Smooth muscle cell (in vitro differentiated cells): Measurements from ENCODE around the gene WIPF3. TPM values are rescaled to one million over a fixed set of nuclear protein-coding genes. Genes with fewer than 3 reads are reported as not detected.

Experiments used
- DNase-seq: peaks from one replicate; lab custom pipeline; 2025; ENCODE audit not compliant: unreplicated experiment; lab: John Stamatoyannopoulos, UW
- H2AFZ ChIP-seq: fragments of 200-600 bp; sonication (generic); 2 replicates; pipeline ENCODE4 v1.6.0; 2016; ENCODE audit warnings: antibody characterized with exemption, low read depth, mild to moderate bottlenecking
- H3F3A ChIP-seq: fragments of 200-600 bp; sonication (generic); 2 replicates; pipeline ENCODE4 v1.6.0; 2017; ENCODE audit warnings: antibody characterized with exemption, low read depth
- H3K27ac ChIP-seq: fragments of 200-600 bp; sonication (generic); 2 replicates; pipeline ENCODE4 v1.5.1; 2016; ENCODE audit warnings: low read depth, mild to moderate bottlenecking
- H3K27me3 ChIP-seq: fragments of 200-600 bp; sonication (generic); 2 replicates; pipeline ENCODE4 v1.6.1; 2016; ENCODE audit warnings: low read depth, mild to moderate bottlenecking
- H3K36me3 ChIP-seq: fragments of 200-600 bp; sonication (generic); 2 replicates; pipeline ENCODE4 v1.5.1; 2016; ENCODE audit warnings: low read depth
- H3K4me1 ChIP-seq: fragments of 200-600 bp; sonication (generic); 2 replicates; pipeline ENCODE4 v1.5.1; 2016; ENCODE audit warnings: low read depth
- H3K4me2 ChIP-seq: fragments of 200-600 bp; sonication (generic); 2 replicates; pipeline ENCODE4 v1.6.0; 2016; ENCODE audit warnings: mild to moderate bottlenecking
- H3K4me3 ChIP-seq: fragments of 200-600 bp; sonication (generic); 2 replicates; pipeline ENCODE4 v1.5.1; 2016; ENCODE audit warnings: mild to moderate bottlenecking
- H3K79me2 ChIP-seq: fragments of 200-600 bp; sonication (generic); 2 replicates; pipeline ENCODE4 v1.6.0; 2016; ENCODE audit warnings: low read depth, mild to moderate bottlenecking
- H3K9ac ChIP-seq: fragments of 200-600 bp; sonication (generic); 2 replicates; pipeline ENCODE4 v1.6.0; 2016; ENCODE audit warnings: low read depth
- H3K9me3 ChIP-seq: fragments of 200-600 bp; sonication (generic); replicated peaks from 2 replicates; pipeline ENCODE4 v1.5.1; 2016; ENCODE audit warnings: low read depth
- H4K20me1 ChIP-seq: fragments of 200-600 bp; sonication (generic); 2 replicates; pipeline ENCODE4 v1.6.0; 2016; ENCODE audit warnings: low read depth
- CTCF ChIP-seq: fragments of 200-600 bp; sonication (generic); IDR thresholded peaks from 2 replicates; pipeline ENCODE4 v1.5.1; 2017; ENCODE audit warnings: borderline replicate concordance, mild to moderate bottlenecking, antibody characterized with exemption; ENCODE audit not compliant: insufficient read depth, poor library complexity, severe bottlenecking
- WGBS: methylation state at CpG from one replicate; pipeline ENCODE4 v1.1.7; 2016; ENCODE audit warnings: low lambda C conversion rate; 5-methylcytosine and 5-hydroxymethylcytosine counted together
- polyA plus RNA-seq: library from polyadenylated mRNA; unstranded; fragments of >200 nt; fragmentation: Nextera tagmentation; extraction: Ambion mirVana; gene quantifications from 2 replicates; pipeline ENCODE4 v1.2.1, GENCODE V29; 2016
- total RNA-seq: library from RNA; depleted of rRNA; stranded (reverse); fragments of >200 nt; gene quantifications from 2 replicates; pipeline ENCODE4 v1.2.3, GENCODE V29; 2014

The WIPF3 gene
- total and polyA plus RNA-seq, 2 experiments from 2014 or later = 0.22 TPM; not detected in 1

- WGBS = 84% methylated on average over 10 of the region's 10 CpGs
- Histone ChIP-seq H3K79me2 (no peaks in the 10 kb centered on the region), H4K20me1 (no peaks in the 10 kb centered on the region), H3K27me3 (peaks cover 52% of the 10 kb centered on the region), H3K27ac (no peak overlapping the region), H2AFZ (no peak overlapping the region), H3K9ac (no peak overlapping the region), H3K4me2 (no peak overlapping the region), H3K9me3 (no peaks in the 10 kb centered on the region), H3K4me1 (no peaks in the 10 kb centered on the region), H3K36me3 (no peaks in the 10 kb centered on the region), H3F3A (no peaks in the 10 kb centered on the region), H3K4me3 (no peak overlapping the region)
- DNase-seq = no peak
- TF ChIP-seq CTCF = no peak
Measured at GRCh38 chr7:29815181-29816105, 9.1 kb downstream of the WIPF3 start.

GRCh38 chr7:29818308-29818707 is 12.0 kb downstream of the WIPF3 start:
- no peak overlapping the region for H3K27ac ChIP-seq
- WGBS = 96% methylated on average over 6 of the region's 6 CpGs
- H4K20me1 ChIP-seq = no peaks in the 10 kb centered on the region
- no peak overlapping the region for H3K4me2 ChIP-seq
- no peak for DNase-seq
- no peak for TF ChIP-seq CTCF
- H3K9me3 ChIP-seq = no peaks in the 10 kb centered on the region
- H3K36me3 ChIP-seq = no peaks in the 10 kb centered on the region
- no peak overlapping the region for H2AFZ ChIP-seq
- H3F3A ChIP-seq = no peaks in the 10 kb centered on the region
- no peaks in the 10 kb centered on the region for H3K79me2 ChIP-seq
- no peak overlapping the region for H3K4me3 ChIP-seq
- H3K9ac ChIP-seq = no peak overlapping the region
- H3K4me1 ChIP-seq = no peaks in the 10 kb centered on the region
- peaks cover 34% of the 10 kb centered on the region for H3K27me3 ChIP-seq

GRCh38 chr7:29825775-29826529 is 19.6 kb downstream of the WIPF3 start:
- H3K4me2 ChIP-seq = no peak overlapping the region
- no peaks in the 10 kb centered on the region for H3K4me1 ChIP-seq

More at GRCh38 chr7:29825775-29826529, 19.6 kb downstream of the WIPF3 start:
- no peak for DNase-seq
- Histone ChIP-seq H2AFZ (no peak overlapping the region), H3K4me3 (no peak overlapping the region), H3K36me3 (no peaks in the 10 kb centered on the region), H3K79me2 (no peaks in the 10 kb centered on the region), H3K9me3 (no peaks in the 10 kb centered on the region), H4K20me1 (no peaks in the 10 kb centered on the region), H3K27ac (no peak overlapping the region), H3F3A (no peaks in the 10 kb centered on the region), H3K27me3 (no peaks in the 10 kb centered on the region), H3K9ac (no peak overlapping the region)
- TF ChIP-seq CTCF = no peak
- 64% methylated on average over 7 of the region's 7 CpGs for WGBS
